22Rv1 (cell line): ENCODE measurements around the gene ACTR10.

ENCODE experiments used
- CTCF ChIP-seq: fragments of 450-650 bp; IDR thresholded peaks from 2 replicates; pipeline ENCODE4 v1.5.1; 2017; ENCODE audit warnings: mild to moderate bottlenecking
- ZFX ChIP-seq: fragments of 450-650 bp; IDR thresholded peaks from 2 replicates; pipeline ENCODE4 v1.6.1; 2017; ENCODE audit warnings: antibody characterized with exemption, borderline replicate concordance

DNA sequence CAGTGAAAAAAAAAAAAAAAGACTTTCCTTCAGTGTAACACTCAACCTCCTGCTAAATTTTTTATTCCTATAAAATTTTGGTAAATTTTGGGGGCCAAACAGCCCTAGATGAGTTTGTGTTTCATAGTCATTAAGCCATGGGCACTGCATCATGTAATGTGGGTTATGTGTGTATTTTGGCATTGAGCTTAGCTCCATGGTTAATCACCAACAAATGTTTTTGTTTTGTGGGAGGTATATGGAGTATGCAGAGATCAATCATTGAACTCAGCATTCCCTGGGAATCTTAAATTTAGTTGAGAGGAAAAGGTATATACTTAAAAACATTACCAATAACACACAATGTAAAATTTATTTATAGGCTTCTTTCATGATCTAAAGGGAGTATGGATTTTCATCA, 39.4 kb upstream of the ACTR10 start:
- no peak for TF ChIP-seq CTCF
- no peak for TF ChIP-seq ZFX
